ENCODE measurements around the gene KDM2B.

Gene KDM2B

DNA sequence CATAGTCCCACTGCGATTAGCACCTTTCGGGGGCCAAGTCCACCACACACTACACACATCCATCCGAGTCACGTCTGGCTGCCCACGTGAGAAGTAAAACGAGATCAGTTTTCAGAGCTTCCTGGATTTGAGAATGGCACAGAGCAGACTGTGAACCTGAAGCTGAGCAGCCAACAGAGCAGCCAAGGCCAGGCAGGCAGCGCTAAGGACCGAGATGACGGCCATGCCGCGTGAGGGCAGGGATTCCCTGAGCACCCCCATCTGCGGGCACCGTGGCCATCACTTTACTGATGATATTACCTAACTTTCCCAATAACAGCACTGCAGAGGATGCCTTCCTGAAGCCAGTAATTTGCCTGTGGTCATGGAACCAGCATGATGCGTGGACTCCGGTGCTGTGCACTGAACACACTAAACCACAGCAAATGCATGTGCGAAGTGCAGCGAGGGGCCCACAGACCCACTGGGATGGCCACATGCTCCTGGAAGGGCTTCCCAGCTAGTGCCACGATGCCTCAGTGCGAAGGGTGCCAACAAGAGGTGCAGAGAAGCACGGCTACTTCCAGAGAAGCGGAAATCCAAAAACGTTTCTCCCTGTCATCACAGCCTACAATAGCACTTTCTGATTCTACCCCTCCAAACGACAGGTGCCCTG, 124.9 kb downstream of the KDM2B start:
- peak overlapping the region; percentile 84 to 98 (median 93) for H3K4me2 ChIP-seq
- TF ChIP-seq Cebpa-rat (IDR thresholded peaks at IDR 0.05) = no peak
- peak overlapping the region in 7 of 11 experiments; percentile 1 to 29 (median 11); a peak in 2 of 22 replicates for H3K9ac ChIP-seq
- peaks cover 79 to 100% (median 95%) of the 10 kb centered on the region in 11 experiments for H4K20me1 ChIP-seq
- peaks cover 76 to 95% (median 83%) of the 10 kb centered on the region in 10 experiments for H3K4me1 ChIP-seq
- H3K27me3 ChIP-seq = no peaks in the 10 kb centered on the region
- H3K36me3 ChIP-seq = peaks cover 9 to 98% (median 57%) of the 10 kb centered on the region in 11 experiments; a peak in 20 of 22 replicates
- no peak overlapping the region for H3K4me3 ChIP-seq
- peak overlapping the region in 4 of 11 experiments; percentile 5 to 31 (median 9); a peak in 3 of 22 replicates for H3K27ac ChIP-seq
- peaks cover 0 to 17% (median 5%) of the 10 kb centered on the region in 11 experiments; a peak in 10 of 22 replicates for H3K9me3 ChIP-seq (replicated peaks in 1 of 11)

- Histone ChIP-seq H3K27me3 (no peaks in the 10 kb centered on the region), H3K9me3 (replicated peaks in 1 of 11) (peaks cover 0 to 11% (median 5%) of the 10 kb centered on the region in 11 experiments; a peak in 10 of 22 replicates), H3K36me3 (peaks cover 9 to 98% (median 57%) of the 10 kb centered on the region in 11 experiments; a peak in 20 of 22 replicates), H3K27ac (peak overlapping the region in 6 of 11 experiments; percentile 11 to 80 (median 55); a peak in 8 of 22 replicates), H4K20me1 (peaks cover 69 to 100% (median 92%) of the 10 kb centered on the region in 11 experiments), H3K4me2 (peak overlapping the region; percentile 84 to 98 (median 93); a peak in 21 of 22 replicates), H3K4me3 (no peak overlapping the region), H3K4me1 (peaks cover 77 to 95% (median 85%) of the 10 kb centered on the region in 10 experiments), H3K9ac (peak overlapping the region in 9 of 11 experiments; percentile 1 to 45 (median 23); a peak in 9 of 22 replicates)
- TF ChIP-seq Cebpa-rat (IDR thresholded peaks at IDR 0.05) = no peak
Measured at GRCh38 chr12:121454921-121455320, 125.9 kb downstream of the KDM2B start.

DNA sequence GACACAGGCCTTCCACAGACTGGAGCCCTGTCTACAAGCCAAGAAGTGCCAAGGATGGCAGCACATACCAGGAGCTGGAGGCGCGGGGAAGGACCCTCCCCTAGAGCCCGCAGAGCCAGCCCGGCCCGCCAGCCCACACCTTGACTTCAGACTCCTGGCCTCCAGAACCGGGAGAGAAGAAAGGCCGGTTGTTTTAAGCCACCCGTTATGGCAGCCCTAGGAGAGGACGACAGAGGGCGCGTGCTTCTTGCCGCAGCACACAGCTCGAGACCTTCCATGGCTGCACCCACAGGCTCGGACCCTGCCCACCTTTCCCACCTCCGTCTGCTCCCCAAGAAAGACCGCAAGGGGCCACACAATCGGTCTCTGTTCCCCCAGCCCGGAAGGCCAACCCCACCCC, 127.2 kb downstream of the KDM2B start:
- no peak for TF ChIP-seq Cebpa-rat (IDR thresholded peaks at IDR 0.05)
- H3K36me3 ChIP-seq = peaks cover 20 to 98% (median 59%) of the 10 kb centered on the region in 11 experiments
- peak overlapping the region in 8 of 11 experiments; percentile 18 to 80 (median 79); a peak in 13 of 22 replicates for H3K27ac ChIP-seq
- H3K9ac ChIP-seq = peak overlapping the region in 9 of 11 experiments; percentile 16 to 75 (median 72); a peak in 10 of 22 replicates
- 0 out of 22 replicates have a peak, but pooled peaks cover 0 to 4% (median 0%) of the 10 kb centered on the region in 11 experiments for H3K9me3 ChIP-seq (replicated peaks in 1 of 11)
- peaks cover 82 to 100% (median 93%) of the 10 kb centered on the region in 10 experiments for H3K4me1 ChIP-seq
- H4K20me1 ChIP-seq = peaks cover 63 to 100% (median 92%) of the 10 kb centered on the region in 11 experiments
- H3K27me3 ChIP-seq = no peaks in the 10 kb centered on the region
- H3K4me2 ChIP-seq = peak overlapping the region; percentile 84 to 98 (median 93)
- no peak overlapping the region for H3K4me3 ChIP-seq

DNA sequence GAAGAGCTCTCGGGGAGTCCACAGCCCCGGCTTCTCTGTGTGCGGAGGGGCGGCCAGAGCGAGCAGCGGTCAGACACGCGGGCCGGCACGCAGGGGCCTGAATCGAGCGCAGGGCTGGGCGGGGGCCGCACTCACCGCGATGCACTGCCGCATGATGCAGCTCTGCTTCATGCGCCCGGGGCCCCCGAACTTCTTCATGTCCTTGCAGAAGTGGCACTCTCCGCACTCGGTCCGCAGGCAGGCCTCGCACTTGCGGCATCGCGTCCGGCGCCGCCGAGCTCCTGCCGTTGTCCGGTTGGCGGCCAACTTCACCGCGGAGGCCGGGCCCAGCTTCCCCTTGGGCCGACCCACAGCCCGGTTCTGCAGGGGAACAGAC, 127.8 kb downstream of the KDM2B start:
- H3K4me1 ChIP-seq = peaks cover 81 to 98% (median 92%) of the 10 kb centered on the region in 10 experiments
- peaks cover 62 to 100% (median 91%) of the 10 kb centered on the region in 11 experiments for H4K20me1 ChIP-seq
- peak overlapping the region; percentile 63 to 86 (median 79) for H3K27ac ChIP-seq
- H3K9ac ChIP-seq = peak overlapping the region; percentile 62 to 75 (median 71); a peak in 21 of 22 replicates
- TF ChIP-seq Cebpa-rat (IDR thresholded peaks at IDR 0.05) = no peak
- no peaks in the 10 kb centered on the region for H3K27me3 ChIP-seq
- H3K9me3 ChIP-seq (replicated peaks in 1 of 11) = 0 out of 22 replicates have a peak, but pooled peaks cover 0 to 4% (median 0%) of the 10 kb centered on the region in 11 experiments
- peak overlapping the region in 9 of 10 experiments; percentile 12 to 58 (median 40); a peak in 15 of 20 replicates for H3K4me3 ChIP-seq
- peak overlapping the region; percentile 84 to 98 (median 93) for H3K4me2 ChIP-seq
- H3K36me3 ChIP-seq = peaks cover 25 to 98% (median 66%) of the 10 kb centered on the region in 11 experiments

- no peaks in the 10 kb centered on the region for H3K27me3 ChIP-seq
- H3K9ac ChIP-seq = peak overlapping the region; percentile 62 to 75 (median 71)
- 0 out of 22 replicates have a peak, but pooled peaks cover 0 to 4% (median 0%) of the 10 kb centered on the region in 11 experiments for H3K9me3 ChIP-seq (replicated peaks in 1 of 11)
- H3K27ac ChIP-seq = peak overlapping the region; percentile 63 to 86 (median 79)
- H3K4me2 ChIP-seq = peak overlapping the region; percentile 84 to 98 (median 93)
- H3K4me3 ChIP-seq = peak overlapping the region; percentile 12 to 58 (median 40); a peak in 19 of 20 replicates
- peaks cover 30 to 98% (median 68%) of the 10 kb centered on the region in 11 experiments for H3K36me3 ChIP-seq
- H3K4me1 ChIP-seq = peaks cover 75 to 93% (median 87%) of the 10 kb centered on the region in 10 experiments
- no peak for TF ChIP-seq Cebpa-rat (IDR thresholded peaks at IDR 0.05)
- H4K20me1 ChIP-seq = peaks cover 57 to 100% (median 91%) of the 10 kb centered on the region in 11 experiments
Measured at GRCh38 chr12:121452340-121452984, 128.4 kb downstream of the KDM2B start.

- Histone ChIP-seq H4K20me1 (peaks cover 52 to 100% (median 91%) of the 10 kb centered on the region in 11 experiments), H3K4me1 (peaks cover 75 to 91% (median 86%) of the 10 kb centered on the region in 10 experiments), H3K9ac (peak overlapping the region; percentile 62 to 75 (median 71); a peak in 20 of 22 replicates), H3K9me3 (replicated peaks in 1 of 11) (0 out of 22 replicates have a peak, but pooled peaks cover 0 to 4% (median 0%) of the 10 kb centered on the region in 11 experiments), H3K27ac (peak overlapping the region; percentile 63 to 86 (median 79); a peak in 21 of 22 replicates), H3K36me3 (peaks cover 30 to 98% (median 71%) of the 10 kb centered on the region in 11 experiments), H3K4me3 (peak overlapping the region in 9 of 10 experiments; percentile 13 to 58 (median 40); a peak in 15 of 20 replicates), H3K27me3 (no peaks in the 10 kb centered on the region), H3K4me2 (peak overlapping the region; percentile 84 to 98 (median 93))
- no peak for TF ChIP-seq Cebpa-rat (IDR thresholded peaks at IDR 0.05)
Measured at GRCh38 chr12:121451961-121452339, 128.9 kb downstream of the KDM2B start.

DNA sequence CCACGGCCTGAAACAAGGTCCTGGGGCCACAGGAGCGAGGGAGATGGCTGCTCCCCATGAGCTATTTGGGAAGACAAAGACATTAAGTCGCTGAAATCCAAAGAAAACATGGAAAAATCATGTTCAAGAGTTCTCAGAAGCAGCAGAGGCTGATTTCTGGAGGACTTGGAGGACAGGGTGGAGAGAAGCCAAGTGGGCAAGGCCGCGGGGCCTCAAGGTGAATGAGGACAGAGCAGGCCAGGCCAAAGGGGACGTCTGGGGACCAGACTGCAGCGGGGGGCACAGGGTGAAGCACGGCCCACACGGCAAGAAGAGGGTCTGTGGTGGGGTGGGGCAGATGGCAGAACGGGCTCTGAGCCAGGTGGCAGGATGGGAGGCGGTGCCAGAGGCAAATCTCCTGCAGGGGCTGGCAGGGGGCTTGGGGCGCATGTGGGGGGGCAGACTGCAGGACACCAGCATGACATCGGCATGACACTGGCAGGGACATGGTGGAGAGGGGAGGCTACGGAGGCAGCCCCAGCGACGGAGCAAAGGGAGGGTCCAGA, 132.0 kb downstream of the KDM2B start:
- no peak overlapping the region for H3K4me3 ChIP-seq
- peaks cover 50 to 98% (median 89%) of the 10 kb centered on the region in 11 experiments for H3K36me3 ChIP-seq
- no peaks in the 10 kb centered on the region for H3K27me3 ChIP-seq
- peaks cover 30 to 100% (median 87%) of the 10 kb centered on the region in 11 experiments; a peak in 21 of 22 replicates for H4K20me1 ChIP-seq
- 0 out of 22 replicates have a peak, but pooled peaks cover 0 to 4% (median 0%) of the 10 kb centered on the region in 11 experiments for H3K9me3 ChIP-seq (replicated peaks in 1 of 11)
- H3K27ac ChIP-seq = peak overlapping the region in 2 of 11 experiments; percentile 5 to 15; a peak in 1 of 22 replicates
- TF ChIP-seq Cebpa-rat (IDR thresholded peaks at IDR 0.05) = no peak
- H3K4me2 ChIP-seq = peak overlapping the region in 3 of 11 experiments; percentile 14 to 98 (median 89); a peak in 4 of 22 replicates
- no peak overlapping the region for H3K9ac ChIP-seq
- peaks cover 53 to 68% (median 62%) of the 10 kb centered on the region in 10 experiments for H3K4me1 ChIP-seq

- H3K4me1 ChIP-seq = peaks cover 32 to 50% (median 41%) of the 10 kb centered on the region in 10 experiments
- no peak for TF ChIP-seq Cebpa-rat (IDR thresholded peaks at IDR 0.05)
Measured at GRCh38 chr12:121446750-121447149, 134.1 kb downstream of the KDM2B start.

More at GRCh38 chr12:121446750-121447149, 134.1 kb downstream of the KDM2B start:
- Histone ChIP-seq H3K27me3 (no peaks in the 10 kb centered on the region), H3K36me3 (peaks cover 58 to 100% (median 95%) of the 10 kb centered on the region in 11 experiments), H3K9me3 (replicated peaks in 1 of 11) (0 out of 22 replicates have a peak, but pooled peaks cover 0 to 4% (median 0%) of the 10 kb centered on the region in 11 experiments), H4K20me1 (peaks cover 18 to 97% (median 77%) of the 10 kb centered on the region in 11 experiments; a peak in 21 of 22 replicates), H3K4me3 (no peak overlapping the region), H3K27ac (peak overlapping the region in 3 of 11 experiments; percentile 11 to 32 (median 12); a peak in 2 of 22 replicates), H3K9ac (peak overlapping the region in 3 of 11 experiments; percentile 5 to 40 (median 38); a peak in 2 of 22 replicates), H3K4me2 (peak overlapping the region in 8 of 11 experiments; percentile 4 to 51 (median 22); a peak in 10 of 22 replicates)
